A549 (cell line): Measurements from ENCODE around the gene NOBOX.
"Not testable (repeated sequence)": the region's sequence is repeated elsewhere in the genome, so short reads cannot be mapped to it uniquely, and the experiment has no call there.

Source experiments
- FOSL2 ChIP-seq, 2 experiments: fragments of 450-650 bp in 1 of 2; fragments of >200 bp in 1 of 2; sonication (Bioruptor Twin) in 1 of 2; formaldehyde crosslinking; IDR thresholded peaks; 2 replicates each; pipeline versions ENCODE4 v1.5.0 to v1.6.1; 2016 to 2020; ENCODE audit warnings: mild to moderate bottlenecking in 1 of 2, moderate library complexity in 1 of 2
- POLR2AphosphoS2 ChIP-seq: conservative IDR thresholded peaks from 2 replicates; pipeline ENCODE4 v1.6.1; 2012; ENCODE audit warnings: low read length, improper control_type of control experiment, inconsistent platforms
- TF ChIP-seq, protein P1 (sequence below): fragments of >200 bp; sonication (Bioruptor Twin); formaldehyde crosslinking; IDR thresholded peaks from 3 replicates; pipeline ENCODE4 v1.5.1; 2016

DNA sequence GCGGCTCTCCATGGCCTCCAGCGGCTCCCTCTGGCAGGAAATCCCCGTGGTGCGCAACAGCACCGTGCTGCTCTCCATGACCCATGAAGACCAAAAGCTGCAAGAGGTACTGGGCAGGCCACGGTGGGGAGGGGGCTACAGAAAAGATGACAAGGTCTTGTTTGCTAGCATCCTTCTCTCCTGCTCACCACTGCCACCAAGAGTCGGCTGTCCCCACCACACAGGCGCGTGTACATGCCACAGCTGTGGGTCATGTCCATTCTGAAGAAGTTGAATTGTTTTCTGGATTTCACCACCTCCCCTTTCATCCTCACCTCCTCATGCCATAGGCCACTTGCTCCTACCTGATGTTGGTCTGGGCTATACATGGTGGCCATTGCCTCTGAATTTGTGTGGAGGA lies 36.2 kb downstream of the NOBOX start:
- TF ChIP-seq, protein P1, sequence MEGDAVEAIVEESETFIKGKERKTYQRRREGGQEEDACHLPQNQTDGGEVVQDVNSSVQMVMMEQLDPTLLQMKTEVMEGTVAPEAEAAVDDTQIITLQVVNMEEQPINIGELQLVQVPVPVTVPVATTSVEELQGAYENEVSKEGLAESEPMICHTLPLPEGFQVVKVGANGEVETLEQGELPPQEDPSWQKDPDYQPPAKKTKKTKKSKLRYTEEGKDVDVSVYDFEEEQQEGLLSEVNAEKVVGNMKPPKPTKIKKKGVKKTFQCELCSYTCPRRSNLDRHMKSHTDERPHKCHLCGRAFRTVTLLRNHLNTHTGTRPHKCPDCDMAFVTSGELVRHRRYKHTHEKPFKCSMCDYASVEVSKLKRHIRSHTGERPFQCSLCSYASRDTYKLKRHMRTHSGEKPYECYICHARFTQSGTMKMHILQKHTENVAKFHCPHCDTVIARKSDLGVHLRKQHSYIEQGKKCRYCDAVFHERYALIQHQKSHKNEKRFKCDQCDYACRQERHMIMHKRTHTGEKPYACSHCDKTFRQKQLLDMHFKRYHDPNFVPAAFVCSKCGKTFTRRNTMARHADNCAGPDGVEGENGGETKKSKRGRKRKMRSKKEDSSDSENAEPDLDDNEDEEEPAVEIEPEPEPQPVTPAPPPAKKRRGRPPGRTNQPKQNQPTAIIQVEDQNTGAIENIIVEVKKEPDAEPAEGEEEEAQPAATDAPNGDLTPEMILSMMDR, result not testable (repeated sequence)
- not testable (repeated sequence) for TF ChIP-seq POLR2AphosphoS2; FOSL2 (IDR thresholded peaks at IDR 0.05); FOSL2 (CRISPR knock-in tag; IDR thresholded peaks at IDR 0.05)
